IPS DF 4.7 (cell line): ENCODE results near the gene ADAMTS1.

ENCODE experiments used
- DNase-seq: peaks from one replicate; pipeline ENCODE4 v3.0.0-alpha.2; 2013; ENCODE audit warnings: low spot score; ENCODE audit errors: extremely low read depth

ADAMTS1 gene

DNA sequence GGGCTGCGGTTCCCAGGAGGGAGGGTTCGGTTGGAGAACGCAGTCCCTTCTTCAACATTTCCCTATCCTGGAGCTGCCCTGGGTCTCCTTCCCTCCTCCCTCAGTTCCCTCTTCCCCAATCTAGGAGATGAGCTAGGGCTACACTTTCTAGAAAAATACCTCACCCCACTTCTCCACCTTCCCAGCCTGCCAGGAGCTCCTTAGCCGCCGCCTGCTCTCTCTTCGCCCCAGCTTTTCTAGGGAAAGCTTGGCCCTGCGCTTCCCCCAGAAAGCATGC is 488 bp upstream of the ADAMTS1 start:
- DNase-seq = no peak

DNA sequence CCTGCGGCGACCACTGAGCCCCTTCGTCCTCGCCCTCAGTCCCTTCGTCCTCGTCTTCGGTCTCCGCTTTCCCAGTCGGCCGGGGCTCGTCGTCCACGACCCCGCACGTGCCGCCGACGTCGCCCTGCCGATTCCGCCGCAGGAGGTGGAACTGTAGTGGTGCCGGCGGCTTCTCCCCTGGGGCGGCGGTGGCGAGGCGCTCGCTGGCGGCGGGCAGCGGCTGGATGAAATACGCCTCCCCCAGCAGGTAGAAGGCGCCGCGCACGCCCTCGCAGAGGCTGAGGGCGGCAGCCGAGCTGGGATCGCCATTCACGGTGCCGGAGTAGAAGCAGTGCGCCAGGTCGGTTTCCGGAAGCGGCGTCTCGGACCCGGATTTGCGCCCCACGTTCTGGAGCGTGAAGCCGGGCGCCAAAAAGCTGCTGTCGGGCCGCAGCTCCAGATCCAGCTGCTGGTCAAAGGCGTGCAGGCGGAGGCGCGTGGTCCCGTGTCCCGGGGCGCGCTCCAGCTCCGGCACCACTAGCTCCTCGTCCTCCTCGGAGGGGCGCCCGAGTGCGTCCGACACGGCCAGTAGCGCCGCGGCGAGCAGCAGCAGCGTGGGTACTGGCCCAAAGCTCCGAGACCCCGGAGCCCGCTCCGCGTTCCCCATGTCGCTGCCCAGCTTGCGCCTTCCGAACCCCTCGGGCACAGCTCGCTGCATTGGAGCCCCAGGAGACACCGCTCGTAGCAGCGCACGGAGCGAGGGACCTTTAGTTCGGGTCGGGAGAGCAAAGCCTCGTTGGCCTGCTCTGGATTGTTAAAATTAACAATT is 747 bp downstream of the ADAMTS1 start:
- DNase-seq = no peak

DNA sequence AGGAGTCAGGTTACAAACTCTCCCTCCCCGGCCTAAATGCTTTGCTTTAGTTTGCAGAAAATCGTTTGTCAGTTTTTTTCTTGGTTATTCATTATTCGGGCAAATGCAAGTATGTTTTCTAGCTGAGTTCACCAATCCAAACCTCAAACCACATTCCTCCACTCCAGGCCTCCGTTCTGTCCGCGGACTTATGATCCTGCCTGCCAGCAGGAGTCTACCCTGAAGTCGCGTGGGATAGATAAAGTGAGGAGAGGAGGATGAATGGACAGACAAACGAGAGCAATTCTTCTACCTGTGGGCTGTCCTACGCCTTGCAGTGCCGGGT is 1.3 kb downstream of the ADAMTS1 start:
- DNase-seq = no peak

DNA sequence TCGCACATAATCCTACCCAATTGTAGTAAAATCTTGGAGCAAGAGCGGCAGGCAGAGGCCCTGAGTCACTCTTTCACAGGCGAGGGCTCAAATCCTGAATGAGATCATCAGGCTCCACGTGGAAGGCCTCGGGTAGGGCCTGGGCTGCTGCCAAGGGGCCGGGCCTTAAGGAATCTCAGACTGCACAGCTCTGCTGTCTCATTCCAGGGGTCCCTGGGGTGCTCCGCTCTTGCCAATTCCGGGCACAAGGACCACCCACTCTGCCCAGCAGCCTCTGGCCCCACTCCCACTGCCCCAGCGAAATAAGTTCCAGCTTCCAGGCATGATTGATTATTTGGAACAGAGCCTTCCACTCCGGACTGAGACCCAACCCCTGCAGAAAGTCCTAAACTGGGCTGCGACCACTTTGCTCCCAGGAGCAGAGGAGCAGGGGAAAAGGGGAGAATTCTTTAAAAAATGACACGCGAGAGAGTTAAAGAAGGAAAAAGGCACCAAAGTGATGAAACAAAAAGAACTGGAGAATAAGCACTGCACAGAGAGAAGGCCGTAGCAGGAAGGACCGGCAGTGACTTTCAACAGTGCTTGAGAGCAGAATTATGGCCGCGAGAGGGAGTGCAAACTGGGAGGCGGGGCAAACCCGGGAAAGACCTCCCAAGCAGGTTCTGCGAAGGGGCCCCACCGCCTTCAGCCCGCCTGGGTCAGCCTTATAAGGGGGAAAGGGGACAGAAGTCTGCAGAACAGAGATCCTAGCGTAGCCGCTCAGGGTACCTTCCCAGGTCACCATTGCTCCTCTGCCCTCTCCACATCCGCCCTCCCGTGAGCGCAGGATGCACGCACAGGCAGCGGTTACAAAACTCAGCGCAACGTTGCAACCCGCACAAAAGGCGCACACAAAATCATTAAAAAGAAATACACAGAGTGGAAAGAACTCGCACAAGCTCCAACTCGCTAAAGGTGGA is 2.0 kb downstream of the ADAMTS1 start:
- no peak for DNase-seq

DNA sequence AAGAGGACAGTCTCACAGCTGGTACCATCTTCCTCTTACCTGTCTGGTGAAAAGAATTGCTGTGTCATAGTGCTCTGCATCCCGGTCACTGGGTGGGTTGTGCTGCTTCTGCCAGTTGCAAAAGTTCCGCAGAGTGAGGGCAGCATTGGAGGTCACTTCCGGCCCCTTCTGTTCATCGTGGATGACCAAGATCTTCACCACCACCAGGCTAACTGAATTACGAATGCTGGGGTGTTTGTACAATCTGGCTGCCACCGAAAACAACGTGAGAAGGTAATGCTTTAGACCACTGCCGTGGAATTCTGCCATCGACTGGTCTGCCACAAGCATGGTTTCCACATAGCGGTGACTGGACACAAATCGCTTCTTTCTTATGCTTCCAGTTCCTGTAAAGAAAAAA is 2.9 kb downstream of the ADAMTS1 start:
- DNase-seq = no peak

DNA sequence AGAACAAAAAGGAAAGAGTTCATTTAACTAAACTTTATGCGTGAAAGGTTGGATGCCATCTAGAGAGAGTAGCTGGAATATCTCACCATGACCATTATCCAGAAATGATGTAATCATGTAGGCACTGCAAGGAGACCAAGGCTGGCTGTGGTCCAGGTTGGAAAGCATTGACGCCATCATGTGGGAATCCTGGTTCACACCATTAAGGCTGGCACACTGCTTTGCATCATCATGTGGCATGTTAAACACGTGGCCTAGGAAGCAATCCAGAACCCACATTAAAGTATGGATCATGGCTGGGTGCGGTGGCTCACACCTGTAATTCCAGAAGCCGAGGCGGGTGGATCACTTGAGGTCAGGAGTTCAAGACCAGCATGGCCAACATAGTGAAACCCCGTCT is 4.3 kb downstream of the ADAMTS1 start:
- DNase-seq = no peak

DNA sequence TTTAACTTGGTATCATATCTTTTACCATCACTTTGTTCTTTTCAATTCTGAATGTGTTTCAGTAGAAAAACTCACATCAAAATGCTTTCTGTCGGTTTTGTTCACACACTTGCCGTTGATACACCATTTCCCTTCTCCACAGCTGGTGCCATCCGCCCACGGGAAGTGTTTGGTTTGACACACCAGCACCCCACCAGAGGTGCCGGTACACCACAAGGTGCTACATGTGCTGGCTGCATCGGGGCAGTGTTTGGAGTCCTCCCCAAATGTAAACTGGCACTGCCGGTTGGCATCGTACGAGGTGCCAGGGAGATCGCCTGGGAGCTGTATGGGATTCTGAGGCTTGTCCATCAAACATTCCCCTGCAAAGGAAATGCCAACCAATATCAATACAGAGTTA is 5.0 kb downstream of the ADAMTS1 start:
- DNase-seq = no peak

DNA sequence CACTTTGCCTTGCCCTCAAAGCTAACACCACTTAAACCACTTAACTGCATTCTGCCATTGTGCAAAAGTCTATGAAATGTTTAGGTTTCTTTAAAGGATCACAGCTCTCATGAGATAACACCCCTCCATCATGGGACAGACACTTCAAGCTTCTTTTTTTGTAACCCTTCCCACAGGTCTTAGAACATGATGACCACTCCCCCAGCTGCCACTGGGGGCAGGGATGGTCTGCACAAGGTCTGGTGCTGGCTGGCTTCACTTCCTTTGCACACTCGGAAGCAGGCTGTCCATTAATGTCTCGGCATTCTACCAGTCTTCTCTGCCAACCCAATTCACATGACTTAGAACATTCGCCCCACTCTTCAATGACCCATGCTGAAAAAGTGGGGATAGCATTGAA is 7.7 kb downstream of the ADAMTS1 start:
- DNase-seq = no peak

DNA sequence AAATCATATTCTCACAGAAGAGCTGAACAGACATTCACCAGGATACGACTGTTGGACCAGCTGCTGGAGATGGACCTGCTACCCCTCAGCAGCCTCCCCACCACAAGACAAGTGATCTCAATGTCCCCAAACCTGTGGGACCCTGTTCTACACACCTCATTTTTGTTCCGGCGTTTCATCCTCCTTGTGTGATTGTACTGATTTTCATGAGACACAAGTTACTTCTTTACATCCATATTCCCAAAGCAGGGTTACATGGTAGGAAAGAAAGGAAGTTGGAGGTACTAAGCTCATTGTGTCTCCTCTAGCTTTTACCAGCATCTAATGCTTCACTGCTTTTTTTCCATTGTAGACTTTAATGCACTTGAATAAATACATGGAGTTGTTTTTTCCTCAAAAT is 8.7 kb downstream of the ADAMTS1 start:
- DNase-seq = no peak

DNA sequence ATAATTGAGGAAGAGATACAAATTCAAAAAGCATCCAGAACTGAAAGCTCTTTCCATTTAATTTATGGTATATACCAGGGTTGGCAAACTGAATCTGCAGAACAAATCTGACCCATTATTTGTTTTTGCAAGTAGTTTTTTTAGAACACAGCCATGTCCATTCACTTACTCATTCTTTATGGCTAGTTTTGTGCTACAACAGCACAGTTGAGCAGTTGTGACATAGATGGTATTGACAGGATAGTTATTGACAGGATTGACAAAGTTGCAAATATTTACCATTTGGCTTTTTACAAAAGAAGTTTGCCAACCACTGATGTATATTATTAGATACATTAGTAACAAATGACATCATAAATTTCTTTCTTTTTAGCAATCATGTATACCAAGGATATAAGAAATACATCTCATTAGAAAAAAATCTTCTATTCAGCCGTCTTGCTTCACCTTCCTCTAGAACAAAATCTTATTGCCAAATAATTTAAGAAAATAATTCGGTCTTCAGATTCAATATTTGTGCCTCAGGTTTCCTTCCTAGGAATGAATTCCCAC is 9.4 kb downstream of the ADAMTS1 start:
- DNase-seq = no peak

DNA sequence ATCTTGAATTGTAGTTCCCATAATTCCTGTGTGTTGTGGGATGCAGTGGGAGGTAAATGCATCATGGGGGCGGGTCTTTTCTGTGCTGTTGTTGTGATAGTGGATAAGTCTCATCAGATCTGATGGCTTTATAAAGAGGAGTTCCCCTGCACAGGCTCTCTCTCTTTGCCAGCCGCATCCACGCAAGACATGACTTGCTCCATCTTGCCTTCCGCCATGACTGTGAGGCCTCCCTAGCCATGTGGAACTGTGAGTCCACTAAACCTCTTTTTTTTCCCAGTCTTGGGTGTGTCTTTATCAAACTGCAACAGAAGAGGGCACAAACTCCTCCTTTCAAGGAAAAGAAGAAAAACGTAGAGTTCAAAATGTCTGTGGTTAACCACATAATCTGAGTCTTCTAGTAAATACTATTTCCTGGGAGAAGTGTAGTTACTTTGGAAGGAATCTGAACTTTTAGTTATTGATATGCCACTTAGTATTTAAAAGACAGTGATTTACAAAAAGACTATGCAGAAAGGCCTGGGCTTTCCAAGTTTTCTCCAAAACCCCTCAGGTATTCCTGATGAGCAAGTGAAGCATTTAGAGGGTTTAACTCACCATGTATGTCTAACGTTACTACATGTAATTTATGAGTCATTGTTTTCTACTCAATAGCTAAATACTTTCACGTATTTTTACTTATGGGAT is 10.0 kb downstream of the ADAMTS1 start:
- no peak for DNase-seq

DNA sequence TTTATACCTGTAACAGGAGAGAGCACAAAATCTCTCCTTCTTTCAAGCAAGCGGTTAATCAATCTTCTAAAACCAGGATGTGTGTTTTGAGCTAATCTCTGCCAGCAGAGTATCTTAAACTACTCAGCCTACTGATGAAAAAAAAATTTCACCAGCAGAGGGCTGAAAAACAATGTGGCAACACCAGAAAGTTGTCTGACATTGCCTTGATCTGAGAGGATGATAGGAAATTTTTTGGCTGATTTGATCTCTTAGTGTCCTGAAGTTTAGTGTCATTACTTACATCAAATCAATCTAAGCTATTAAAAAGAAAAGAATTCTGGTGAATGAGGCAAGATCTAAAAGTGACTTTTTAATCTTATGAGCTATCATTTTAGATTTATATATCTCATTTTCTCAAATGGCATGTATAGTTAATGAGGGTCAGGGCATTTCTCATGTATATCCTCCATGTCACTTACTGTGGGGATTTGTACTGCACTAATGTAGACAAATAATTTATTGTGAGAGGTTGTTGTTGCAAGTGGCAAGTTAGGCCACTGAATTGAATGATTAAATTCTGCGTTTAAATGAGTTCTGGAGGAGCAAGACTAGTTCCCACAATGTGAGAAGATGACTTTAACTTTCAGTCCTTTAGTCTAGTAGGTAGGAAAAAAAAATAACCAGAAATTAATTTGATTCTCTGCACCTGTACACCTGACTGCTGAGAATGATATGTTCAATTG is 10.9 kb downstream of the ADAMTS1 start:
- DNase-seq = no peak

DNA sequence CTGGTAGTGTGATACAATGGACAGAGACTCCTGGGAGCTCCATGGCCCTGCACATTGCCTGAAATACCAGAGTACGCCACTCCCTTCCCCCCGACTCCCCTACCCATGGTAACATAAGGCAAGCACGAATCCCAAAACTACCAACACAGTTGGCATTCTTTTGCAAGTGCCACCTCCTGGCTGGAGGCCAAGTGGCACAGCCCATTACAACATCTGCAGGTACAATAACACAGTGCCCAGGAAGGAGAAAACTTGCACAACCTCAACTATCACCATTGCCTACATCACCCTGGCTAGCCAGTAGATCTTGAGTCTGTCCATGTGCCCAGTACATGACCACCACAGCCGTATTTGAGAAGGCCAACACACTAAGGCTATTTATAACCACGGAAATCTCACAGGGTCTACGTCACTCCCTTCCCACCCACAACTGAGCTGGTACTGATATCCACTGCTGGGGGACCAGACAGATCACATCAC is 11.7 kb downstream of the ADAMTS1 start:
- no peak for DNase-seq

DNA sequence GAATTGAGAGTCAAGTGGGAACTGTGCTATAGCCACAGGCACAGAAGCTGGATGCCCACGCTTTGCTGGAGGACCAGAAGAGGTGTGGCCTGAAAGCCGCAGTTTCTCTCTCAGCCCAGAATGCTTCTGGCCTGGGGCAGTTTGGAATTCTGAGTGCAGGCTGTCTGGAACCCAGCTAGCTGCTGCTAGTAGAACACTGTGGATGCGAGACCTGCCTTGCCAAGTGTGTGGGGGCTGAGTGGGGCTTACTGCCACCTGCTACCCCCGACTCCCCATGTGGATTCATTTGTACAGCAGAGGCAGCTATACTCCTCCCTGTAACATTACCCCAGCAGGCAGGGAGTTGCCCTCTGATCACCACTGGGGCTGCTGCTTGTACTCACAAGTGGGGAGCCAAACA is 12.2 kb downstream of the ADAMTS1 start:
- no peak for DNase-seq

DNA sequence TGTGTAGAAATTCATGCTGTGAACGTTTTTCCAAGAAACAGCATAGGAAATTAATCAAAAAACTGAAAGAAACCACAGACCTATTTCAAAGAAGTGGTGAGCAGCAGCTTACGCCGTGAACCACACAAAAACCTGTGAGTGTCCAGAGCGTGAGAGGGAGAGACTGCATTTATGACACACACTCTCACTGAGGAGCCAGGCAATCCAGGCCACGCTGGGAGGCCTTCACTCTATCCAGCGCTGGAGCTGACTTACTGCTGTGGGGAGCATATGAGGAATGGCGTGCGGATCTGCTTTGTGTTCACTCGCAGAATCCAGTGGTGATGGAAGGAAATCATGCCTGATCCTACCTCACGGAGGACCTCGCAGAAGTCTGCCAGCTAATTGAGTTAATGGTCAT is 12.7 kb downstream of the ADAMTS1 start:
- DNase-seq = no peak

DNA sequence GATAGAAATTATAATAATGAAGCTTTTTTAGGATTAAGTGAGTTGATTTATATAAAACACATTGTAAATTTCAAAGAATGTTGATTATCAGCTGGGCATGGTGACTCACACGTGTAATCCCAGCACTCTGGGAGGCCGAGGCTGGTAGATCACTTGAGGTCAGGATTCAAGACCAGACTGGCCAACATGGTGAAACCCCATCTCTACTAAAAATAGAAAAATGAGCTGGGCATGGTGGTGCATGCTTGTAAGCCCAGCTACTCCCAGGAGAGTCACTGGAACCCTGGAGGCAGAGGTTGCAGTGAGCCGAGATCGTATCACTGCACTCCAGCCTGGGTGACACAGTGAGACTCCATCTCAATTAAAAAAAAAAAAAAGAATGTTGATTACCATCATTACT is 18.4 kb downstream of the ADAMTS1 start:
- no peak for DNase-seq

DNA sequence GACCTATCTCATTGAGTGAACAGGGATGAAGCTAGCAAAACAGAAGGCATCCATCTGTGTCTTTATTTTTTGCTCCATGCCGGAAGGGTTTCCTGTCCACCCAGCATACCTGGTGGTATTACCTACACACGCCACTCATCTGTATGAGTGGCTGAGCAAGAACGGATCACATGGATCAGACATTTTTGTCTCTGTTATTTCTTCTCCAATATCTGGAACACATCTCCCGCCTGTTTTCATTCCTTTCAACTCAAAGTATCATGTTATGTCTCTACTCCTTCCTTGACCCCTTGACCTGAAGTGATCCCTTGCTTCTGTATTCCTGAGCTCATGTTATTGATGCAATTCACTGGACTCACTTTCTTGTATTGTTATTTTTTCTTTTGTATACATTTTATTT is 24.7 kb downstream of the ADAMTS1 start:
- DNase-seq = no peak

DNA sequence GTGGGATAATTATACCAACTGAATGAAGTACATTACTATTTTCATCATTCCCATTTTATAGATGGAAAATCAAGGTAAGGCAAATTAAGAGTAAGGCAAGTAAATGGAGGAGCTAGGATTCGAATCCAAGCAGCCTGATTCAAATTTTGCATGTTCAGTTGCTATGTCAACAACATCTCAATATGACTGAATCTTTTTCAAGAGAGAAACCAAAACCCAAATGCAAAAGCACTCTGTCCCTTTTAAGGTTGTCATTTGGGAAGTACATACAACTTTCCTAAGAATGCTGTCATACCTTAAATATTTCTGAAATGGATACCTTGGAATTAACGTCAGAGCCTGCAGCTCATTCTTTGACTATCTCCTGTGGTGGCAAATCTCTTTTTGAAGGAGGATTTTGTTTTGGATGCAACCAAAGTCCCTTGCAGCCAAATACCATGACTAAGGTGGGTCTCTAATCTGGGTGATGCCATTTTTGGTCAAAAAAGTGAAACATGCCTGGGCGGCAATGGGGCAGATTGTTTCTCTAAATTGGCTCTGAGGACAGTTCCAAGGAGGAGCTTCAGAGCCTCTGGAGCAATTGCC is 25.4 kb downstream of the ADAMTS1 start:
- no peak for DNase-seq

DNA sequence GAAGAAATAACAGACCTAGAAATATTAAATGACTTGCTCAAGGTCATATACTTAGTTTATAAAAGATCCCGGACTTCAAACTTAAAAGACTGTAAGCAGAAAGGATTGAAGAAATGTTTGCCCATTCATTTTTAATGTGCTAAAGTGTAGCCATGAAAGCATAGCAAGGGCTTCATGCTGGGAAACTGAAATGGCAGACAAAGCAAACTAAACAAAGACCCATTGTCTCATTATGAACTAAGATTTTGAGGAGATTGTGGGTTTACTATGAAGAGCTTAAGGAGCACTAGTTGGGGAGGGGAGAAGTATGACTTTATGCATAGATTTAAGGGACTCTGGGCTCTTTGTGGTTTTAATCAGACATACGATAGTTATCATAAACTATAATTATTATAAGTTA is 26.3 kb downstream of the ADAMTS1 start:
- no peak for DNase-seq

DNA sequence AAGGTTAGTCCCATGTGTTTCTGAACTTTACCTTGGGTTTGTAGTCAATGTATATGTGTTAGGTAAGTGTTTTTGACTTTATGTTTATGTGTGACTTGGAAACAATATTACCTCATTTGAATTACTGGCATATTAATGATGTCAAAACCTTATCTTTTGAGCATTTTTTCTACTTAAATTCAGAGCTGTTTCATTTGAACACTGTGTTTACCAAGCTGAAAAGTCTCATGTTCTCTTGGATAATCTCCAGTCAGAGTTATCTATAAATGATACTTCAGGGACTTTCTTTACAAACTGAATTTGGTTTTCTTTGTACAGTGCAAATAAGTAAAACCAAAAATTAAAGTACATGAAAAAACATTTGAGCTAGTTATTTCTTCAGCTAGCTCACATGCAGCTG is 30.0 kb downstream of the ADAMTS1 start:
- DNase-seq = no peak

DNA sequence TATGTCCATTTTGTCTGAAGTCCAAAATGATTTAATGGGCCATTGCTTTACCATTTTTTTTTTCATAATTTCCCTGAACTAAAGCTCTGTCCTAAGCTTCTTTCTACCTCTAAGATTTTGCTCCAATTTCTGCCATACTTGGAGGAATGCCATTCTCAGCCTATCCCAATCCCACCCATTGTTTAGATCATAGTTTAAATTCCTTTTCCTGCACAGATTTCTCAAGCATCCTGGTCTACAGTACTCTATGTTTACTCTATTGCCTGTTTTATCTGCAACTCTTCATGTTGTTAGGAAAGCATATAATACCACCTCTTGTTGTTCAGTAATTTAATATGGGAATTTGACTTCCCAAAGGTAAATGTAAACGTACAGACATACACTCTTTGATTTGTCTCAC is 30.8 kb downstream of the ADAMTS1 start:
- DNase-seq = no peak
